ENCODE results near the gene PTPRJ.

The PTPRJ gene

DNA sequence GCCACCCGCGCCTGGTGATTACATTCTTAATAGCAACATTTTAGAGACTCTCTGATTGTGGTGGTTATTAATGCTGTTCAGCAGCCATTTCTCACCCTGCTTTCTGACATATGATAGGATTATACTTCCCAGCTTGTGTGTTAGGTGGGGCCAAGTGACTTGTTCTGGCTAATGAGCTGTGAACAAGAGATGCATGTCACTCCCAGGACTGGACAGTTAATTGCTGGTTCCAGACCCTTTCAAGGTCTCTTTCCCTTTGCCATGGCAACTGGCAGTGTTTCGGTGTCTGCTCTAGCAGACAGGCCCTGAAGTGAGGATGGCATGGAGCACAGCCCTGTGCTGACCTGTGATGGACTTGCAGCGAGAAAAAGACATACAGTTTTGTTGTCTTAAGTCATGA lies 8.9 kb upstream of the PTPRJ start:
- DNase-seq = no peak

DNA sequence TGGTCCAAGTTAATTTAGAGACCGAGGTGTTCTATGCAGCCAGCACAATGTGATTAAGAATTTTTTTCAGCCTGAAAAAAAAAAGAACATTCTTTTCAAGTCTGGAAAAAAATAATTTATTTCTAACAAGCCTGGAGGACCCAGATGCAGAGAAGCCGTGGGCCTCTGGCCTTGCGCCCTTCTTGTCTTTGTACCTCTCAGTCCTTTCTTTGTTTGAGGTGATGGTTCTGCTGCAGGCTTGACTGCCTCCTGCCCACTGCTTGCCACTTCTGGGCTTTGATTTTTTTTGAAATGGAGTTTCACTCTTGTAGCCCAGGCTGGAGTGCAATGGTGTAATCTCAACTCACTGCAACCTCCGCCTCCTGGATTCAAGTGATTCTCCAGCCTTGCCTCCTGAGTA lies 7.2 kb upstream of the PTPRJ start:
- no peak for DNase-seq

DNA sequence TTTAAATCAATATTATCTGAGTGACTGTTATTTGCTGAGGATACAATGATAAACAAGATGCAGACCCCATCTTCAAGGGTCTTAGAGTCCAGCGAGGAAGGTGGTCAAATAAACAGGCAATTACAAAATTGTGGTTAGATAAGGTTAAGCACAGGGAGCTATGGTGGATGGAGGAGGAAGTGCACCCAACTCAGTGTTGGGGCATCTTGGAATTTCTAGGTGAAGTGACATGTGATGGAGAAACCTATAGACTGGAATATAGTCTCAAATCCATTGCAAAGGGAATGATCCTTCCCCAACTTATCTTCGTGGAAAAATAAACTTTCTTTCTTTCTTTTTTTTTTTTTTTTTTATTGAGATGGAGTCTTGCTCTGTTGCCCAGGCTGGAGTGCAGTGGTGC lies 3.4 kb upstream of the PTPRJ start:
- no peak for DNase-seq

DNA sequence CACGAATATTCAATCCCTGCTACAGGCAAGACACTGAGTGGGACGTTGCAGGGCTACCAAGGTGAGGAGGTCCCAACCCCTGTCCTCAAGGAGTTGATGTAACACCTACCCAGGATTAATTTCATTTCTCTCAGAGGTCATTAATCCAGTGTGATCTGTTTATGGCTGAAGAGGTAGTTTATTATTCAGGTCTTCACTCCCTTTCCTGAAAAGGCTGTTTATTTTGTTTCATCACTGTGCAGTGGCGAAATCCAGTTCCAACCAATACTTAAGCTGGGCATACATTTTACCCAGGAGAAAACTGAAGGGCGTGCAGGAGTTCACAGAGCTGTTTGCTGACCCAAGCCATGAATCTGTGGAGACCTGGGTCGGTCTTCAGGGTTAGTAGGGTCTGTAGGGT lies 2.7 kb upstream of the PTPRJ start:
- DNase-seq = no peak

- no peak for DNase-seq
Measured at GRCh38 chr11:47979378-47980087, 826 bp upstream of the PTPRJ start.

DNA sequence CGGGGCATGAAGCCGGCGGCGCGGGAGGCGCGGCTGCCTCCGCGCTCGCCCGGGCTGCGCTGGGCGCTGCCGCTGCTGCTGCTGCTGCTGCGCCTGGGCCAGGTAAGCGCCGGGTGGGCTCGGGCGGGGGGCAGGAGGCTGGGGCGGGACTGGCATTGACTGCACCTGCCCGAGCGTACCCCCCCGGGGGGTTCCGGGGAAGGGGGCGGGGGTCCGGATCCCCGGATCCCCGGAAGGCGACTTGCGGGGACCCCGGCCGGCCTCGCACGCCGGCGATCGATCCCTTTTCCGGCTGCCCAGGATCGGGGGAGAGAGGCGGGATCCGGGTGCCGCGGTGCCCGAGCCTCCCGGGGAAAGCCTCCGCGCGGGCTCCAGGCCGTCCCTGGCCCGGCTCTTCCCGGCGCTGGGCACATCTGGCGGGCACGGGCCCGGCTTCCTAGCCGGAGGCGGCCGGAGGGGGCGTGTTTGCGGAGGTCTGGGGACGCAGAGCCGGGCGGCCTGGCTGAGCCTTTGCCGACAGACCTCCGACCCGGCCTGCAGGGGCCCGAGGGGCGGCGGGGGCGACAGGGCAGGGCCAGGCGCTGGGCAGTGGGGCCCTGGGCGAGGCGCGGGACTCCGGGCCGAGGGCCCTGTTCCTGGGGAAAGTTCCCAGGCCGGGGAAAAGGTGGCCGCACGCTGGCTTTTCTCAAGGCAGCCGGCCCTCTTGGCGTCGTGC lies 705 bp downstream of the PTPRJ start:
- no peak for DNase-seq

- no peak for DNase-seq
Measured at GRCh38 chr11:47981667-47982404, 1.5 kb downstream of the PTPRJ start.

DNA sequence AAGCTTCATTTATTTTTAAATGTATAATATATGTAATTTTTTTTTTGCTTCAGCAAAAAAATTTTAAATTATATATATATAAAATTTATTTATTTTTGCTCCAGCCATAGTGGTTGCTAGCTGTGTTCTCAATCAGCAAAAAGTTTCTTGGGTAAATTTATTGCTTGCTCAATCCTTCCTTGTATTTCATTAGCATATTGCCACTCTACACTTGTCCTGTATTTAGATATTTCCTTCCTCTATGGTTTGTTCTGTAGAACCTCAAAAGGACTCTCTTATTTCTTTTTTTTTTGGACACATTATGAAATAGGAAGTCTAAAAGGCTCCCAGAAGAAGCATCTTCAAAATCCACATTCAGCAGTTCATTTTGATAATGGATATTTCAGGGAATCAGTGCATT lies 2.3 kb downstream of the PTPRJ start:
- no peak for DNase-seq

- DNase-seq = no peak
Measured at GRCh38 chr11:47983464-47984397, 3.4 kb downstream of the PTPRJ start.

DNA sequence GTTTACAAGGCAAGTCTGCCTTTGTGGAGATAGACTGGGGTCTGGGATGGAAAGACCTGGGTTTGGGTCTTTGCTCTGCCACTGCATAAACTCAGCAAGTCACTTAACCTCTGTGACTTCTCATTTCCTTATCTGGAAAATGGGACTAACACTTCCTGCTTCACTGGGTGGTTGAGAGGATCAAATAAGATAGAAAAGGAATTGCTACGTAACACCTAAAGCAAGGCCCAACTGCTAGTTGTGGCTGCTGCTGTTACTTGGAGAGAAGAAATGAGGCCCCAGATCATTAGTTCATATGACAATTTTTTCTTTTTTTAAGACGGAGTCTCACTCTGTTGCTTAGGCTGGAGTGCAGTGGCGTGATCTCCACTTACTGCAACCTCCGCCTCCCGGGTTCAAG lies 5.9 kb downstream of the PTPRJ start:
- DNase-seq = no peak

DNA sequence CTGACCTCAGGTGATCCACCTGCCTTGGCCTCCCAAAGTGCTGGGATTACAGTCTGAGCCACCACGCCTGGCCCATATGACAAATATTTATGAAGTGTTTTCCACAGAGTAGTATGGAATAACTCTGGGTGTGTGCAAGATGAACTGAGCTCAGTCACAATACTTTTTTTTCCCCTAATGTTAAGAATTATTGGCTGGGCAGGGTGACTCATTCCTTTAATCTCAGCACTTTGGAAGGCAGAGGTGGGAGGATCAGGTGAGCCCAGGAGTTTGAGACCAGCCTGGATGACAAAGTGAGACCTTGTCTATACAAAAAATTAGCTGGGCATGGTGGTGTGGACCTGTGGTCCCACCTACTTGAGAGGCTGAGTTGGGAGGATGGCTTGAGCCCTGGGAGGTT lies 6.4 kb downstream of the PTPRJ start:
- no peak for DNase-seq

DNA sequence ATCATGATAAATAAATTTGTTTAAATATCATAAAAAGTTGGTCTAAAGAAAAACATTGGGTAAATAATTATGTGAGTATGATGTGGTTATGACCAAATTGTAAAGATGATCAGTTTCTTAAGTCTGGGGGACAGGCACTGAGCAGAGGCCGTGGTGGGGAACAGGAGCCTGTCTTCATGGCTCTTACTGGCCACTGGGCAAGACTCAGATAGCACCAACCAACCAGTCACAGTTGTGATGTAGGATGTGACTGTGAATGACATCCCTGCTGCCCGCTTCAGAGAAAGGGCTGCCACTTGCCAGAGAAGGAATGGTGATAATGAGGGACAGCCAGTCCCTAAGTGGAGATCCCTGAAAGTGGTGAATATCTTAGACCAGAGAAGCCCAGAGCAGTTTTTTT lies 7.0 kb downstream of the PTPRJ start:
- peak; percentile 26 for DNase-seq

DNA sequence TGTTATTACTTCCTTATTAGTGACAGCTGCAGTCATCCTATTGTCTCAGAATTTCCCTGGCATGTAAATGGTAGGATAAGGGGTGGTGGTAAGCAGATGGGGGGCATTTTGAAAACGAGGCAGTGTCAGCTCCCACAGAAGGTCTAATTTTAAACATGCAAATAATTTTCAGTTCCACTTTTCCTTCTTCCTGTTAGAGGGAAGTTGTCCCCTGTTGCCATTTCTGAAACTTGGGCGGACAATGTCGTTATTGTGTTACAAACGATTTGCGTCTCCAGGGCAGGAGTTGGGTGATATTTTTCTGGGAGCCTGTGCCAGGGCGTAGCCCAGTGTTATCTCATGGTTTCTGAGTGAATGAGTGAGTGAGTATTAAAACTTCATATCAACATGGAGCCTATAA lies 7.4 kb downstream of the PTPRJ start:
- peak; percentile 55 for DNase-seq

DNA sequence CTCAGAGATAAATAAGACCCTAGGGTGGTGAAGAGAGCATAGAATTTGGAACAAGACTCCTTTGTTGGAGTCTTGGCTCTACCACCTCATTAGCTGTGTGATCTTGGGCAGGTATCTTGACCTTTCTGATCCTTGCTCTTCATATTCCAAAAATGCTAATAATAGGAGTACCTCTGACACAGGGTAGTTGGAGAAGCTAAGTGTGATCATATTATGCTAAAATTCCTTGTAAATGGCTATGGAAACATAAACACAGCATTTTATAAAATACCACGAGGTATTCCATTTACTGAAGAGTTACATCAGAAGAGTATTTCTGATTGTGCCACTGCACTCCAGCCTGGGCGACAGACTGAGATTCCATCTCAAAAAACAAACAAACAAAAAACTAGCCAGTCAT lies 9.4 kb downstream of the PTPRJ start:
- no peak for DNase-seq

DNA sequence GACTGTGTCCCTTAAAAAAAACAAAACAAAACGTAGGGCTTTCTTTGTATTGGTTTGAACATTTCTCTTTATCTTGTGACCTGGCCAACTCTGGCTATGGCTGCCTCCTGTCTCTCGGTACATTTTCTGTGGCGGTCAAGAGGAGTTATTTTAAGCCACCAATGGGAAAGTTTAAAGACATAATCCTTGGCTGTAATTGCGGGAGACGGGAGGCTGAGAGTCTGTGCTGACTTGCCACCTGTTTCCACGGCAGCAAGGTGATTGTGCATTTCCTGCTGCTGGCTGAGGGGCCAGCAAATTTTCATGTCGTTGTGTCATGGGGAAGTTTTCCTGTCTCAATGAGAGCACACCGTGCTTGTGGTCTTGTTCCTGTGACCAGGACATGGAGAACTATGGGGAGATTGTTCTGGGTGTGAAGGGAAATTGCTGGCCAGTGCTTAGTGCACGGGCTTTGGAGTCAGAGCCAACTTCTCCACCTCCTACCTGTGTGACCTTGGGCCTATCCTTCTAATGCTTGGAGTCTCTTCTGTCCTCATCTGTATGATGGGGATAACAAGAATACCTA lies 11.0 kb downstream of the PTPRJ start:
- DNase-seq = no peak

DNA sequence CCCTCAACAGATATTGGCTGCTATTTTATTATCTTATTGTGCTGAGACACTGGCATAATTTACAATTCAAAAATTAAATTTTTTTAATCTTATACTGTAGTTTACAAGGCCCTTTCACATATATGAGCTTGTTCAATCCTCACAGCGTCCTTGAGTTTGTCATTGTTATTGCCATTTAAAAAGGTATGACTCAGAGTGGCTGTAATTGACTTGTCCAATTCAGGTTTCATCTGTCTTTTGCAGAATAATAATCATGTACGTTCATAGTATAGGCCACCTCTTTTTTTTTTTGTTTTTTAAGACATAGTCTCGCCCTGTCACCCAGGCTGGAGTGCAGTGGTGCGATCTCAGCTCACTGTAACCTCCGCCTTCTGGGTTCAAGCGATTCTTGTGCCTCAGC lies 11.5 kb downstream of the PTPRJ start:
- no peak for DNase-seq

DNA sequence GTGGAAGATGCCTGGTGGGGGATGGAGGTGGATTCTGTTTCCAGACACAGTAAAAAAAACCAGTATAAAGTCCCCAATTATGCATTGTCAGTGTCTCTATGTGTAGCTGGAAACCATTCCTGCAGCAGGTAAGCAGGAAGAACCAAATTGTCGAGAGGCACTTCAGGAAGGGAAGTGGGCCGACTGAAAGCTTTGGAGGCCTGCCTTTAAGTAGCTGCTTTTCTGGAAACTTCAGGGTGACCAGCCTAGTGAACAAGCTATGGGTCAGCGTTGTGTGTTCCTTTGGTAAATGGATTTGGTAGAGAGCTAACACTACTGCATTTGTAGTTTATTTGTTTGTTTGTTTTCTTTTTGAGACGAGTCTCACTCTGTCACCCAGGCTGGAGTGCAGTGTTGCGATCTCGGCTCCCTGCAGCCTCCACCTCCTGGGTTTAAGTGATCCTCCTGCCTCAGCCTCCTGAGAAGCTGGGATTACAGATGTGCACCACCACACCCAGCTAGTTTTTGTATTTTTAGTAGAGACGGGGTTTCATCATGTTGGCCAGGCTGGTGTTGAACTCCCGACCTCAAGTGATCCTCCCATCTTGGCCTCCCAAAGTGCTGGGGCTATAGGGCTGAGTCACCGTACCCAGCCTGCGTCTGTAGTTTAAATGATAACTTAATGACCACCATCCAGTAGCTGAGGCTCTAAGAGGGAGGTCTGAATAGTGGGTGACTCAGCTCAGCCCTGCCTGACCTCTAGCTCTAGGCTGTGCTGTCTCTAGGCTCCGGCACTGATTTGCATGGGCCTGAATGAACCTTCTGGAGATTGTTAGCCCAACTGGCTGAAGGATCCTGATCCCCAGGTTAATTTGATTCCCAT lies 12.8 kb downstream of the PTPRJ start:
- DNase-seq = peak; percentile 50

GRCh38 chr11:47994417-47994816 lies 14.1 kb downstream of the PTPRJ start:
- no peak for DNase-seq

DNA sequence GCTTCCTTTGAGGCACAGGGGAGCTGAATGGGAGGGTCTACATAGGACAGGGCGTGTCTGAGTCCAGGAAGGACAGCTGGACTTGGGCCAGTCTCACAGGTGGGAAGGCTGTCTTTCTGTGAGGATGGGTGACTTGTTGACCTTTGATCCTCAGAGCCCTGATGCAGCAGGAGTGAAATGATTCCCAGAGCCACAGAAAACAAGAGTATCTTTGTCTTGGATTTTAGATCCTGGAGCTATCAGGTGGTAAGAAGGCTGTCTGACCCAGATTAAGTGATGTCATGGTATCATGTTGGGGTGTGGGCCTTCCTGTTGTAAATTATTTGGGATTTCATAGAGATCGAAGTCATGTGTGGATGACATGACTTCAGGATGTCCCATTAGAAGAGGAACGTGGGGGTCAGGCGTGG lies 15.0 kb downstream of the PTPRJ start:
- no peak for DNase-seq

GRCh38 chr11:47997063-47998053 lies 17.0 kb downstream of the PTPRJ start:
- no peak for DNase-seq

Measured in hematopoietic multipotent progenitor cell treated with erythropoietin and hydrocortisone succinate and interleukin-3 and kit ligand, for 8 days (in vitro differentiated cells).